NT2/D1 (cell line): ENCODE results near the gene CDC20.

ENCODE experiments used
- DNase-seq: peaks from one replicate; pipeline ENCODE4 v3.0.0-alpha.2; 2011; ENCODE audit warnings: low read depth, low spot score
- H3K27me3 ChIP-seq: 2 replicates; pipeline ENCODE4 v1.6.0; 2011; ENCODE audit warnings: mild to moderate bottlenecking; ENCODE audit not compliant: insufficient read length, insufficient read depth
- H3K36me3 ChIP-seq: 2 replicates; pipeline ENCODE4 v1.6.1; 2011; ENCODE audit warnings: mild to moderate bottlenecking, low read length, mixed read lengths; ENCODE audit not compliant: insufficient read depth, insufficient read length
- H3K4me1 ChIP-seq: 2 replicates; pipeline ENCODE4 v1.5.1; 2011; ENCODE audit not compliant: insufficient read depth, insufficient read length
- H3K4me3 ChIP-seq: 2 replicates; pipeline ENCODE4 v1.5.1; 2011; ENCODE audit warnings: low read depth; ENCODE audit not compliant: insufficient read length
- H3K9ac ChIP-seq: 2 replicates; pipeline ENCODE4 v1.6.0; 2011; ENCODE audit warnings: low read depth; ENCODE audit not compliant: insufficient read length
- H3K9me3 ChIP-seq: 2 replicates; pipeline ENCODE4 v1.5.1; 2011; ENCODE audit warnings: mild to moderate bottlenecking, low read length; ENCODE audit not compliant: insufficient read depth
- SUZ12 ChIP-seq: IDR thresholded peaks from 2 replicates; pipeline ENCODE4 v1.6.1; 2011; ENCODE audit not compliant: insufficient read length, insufficient read depth; ENCODE audit errors: extremely low read depth
- YY1 ChIP-seq: IDR thresholded peaks from 2 replicates; pipeline ENCODE4 v1.6.1; 2011; ENCODE audit not compliant: insufficient read length, insufficient read depth
- ZNF274 ChIP-seq: IDR thresholded peaks from 2 replicates; pipeline ENCODE4 v1.6.1; 2011; ENCODE audit warnings: mild to moderate bottlenecking, low read depth, low read length

Gene CDC20

GRCh38 chr1:43359696-43360095 lies 915 bp downstream of the CDC20 start:
- Histone ChIP-seq H3K4me1 (peaks cover 15% of the 10 kb centered on the region), H3K36me3 (peaks cover 69% of the 10 kb centered on the region), H3K9ac (peak overlapping the region; percentile 96), H3K27me3 (no peaks in the 10 kb centered on the region), H3K9me3 (no peaks in the 10 kb centered on the region), H3K4me3 (peak overlapping the region; percentile 96)
- TF ChIP-seq SUZ12 (no peak), ZNF274 (no peak), YY1 (no peak)
- no peak for DNase-seq

GRCh38 chr1:43360616-43361015 lies 1.8 kb downstream of the CDC20 start:
- peak overlapping the region; percentile 96 for H3K9ac ChIP-seq
- peaks cover 19% of the 10 kb centered on the region for H3K4me1 ChIP-seq
- no peak for DNase-seq
- H3K27me3 ChIP-seq, result no peaks in the 10 kb centered on the region
- peak overlapping the region; percentile 96 for H3K4me3 ChIP-seq
- TF ChIP-seq SUZ12 (no peak), ZNF274 (no peak), YY1 (no peak)
- no peaks in the 10 kb centered on the region for H3K9me3 ChIP-seq
- peaks cover 77% of the 10 kb centered on the region for H3K36me3 ChIP-seq

GRCh38 chr1:43363283-43363934 lies 4.6 kb downstream of the CDC20 start:
- DNase-seq, result no peak
- Histone ChIP-seq H3K27me3 (no peaks in the 10 kb centered on the region), H3K9me3 (no peaks in the 10 kb centered on the region), H3K36me3 (peaks cover 70% of the 10 kb centered on the region), H3K9ac (no peak overlapping the region), H3K4me1 (peaks cover 31% of the 10 kb centered on the region), H3K4me3 (no peak overlapping the region)
- TF ChIP-seq YY1, result no peak
- TF ChIP-seq ZNF274, result no peak
- TF ChIP-seq SUZ12, result no peak

- Histone ChIP-seq H3K36me3 (peaks cover 72% of the 10 kb centered on the region), H3K9me3 (no peaks in the 10 kb centered on the region), H3K27me3 (no peaks in the 10 kb centered on the region), H3K4me1 (peaks cover 31% of the 10 kb centered on the region), H3K9ac (no peak overlapping the region), H3K4me3 (no peak overlapping the region)
- no peak for DNase-seq
- no peak for TF ChIP-seq YY1
- TF ChIP-seq ZNF274, result no peak
- TF ChIP-seq SUZ12, result no peak
These were observed 5.2 kb downstream of the CDC20 start for GRCh38 chr1:43363935-43364525.

- peaks cover 21% of the 10 kb centered on the region for H3K4me1 ChIP-seq
- TF ChIP-seq YY1 (no peak), ZNF274 (no peak), SUZ12 (no peak)
- no peaks in the 10 kb centered on the region for H3K27me3 ChIP-seq
- H3K36me3 ChIP-seq, result peaks cover 64% of the 10 kb centered on the region
- no peak for DNase-seq
- H3K9ac ChIP-seq, result peak overlapping the region; percentile 96
- no peaks in the 10 kb centered on the region for H3K9me3 ChIP-seq
- H3K4me3 ChIP-seq, result peak overlapping the region; percentile 9
These were observed 6.9 kb downstream of the CDC20 start for GRCh38 chr1:43365678-43366077.

- H3K27me3 ChIP-seq, result no peaks in the 10 kb centered on the region
- no peak for DNase-seq
- peaks cover 16% of the 10 kb centered on the region for H3K4me1 ChIP-seq
- no peaks in the 10 kb centered on the region for H3K9me3 ChIP-seq
- TF ChIP-seq SUZ12 (no peak), YY1 (no peak), ZNF274 (no peak)
- peaks cover 61% of the 10 kb centered on the region for H3K36me3 ChIP-seq
- peak overlapping the region; percentile 96 for H3K9ac ChIP-seq
- peak overlapping the region; percentile 89 for H3K4me3 ChIP-seq
These were observed 7.4 kb downstream of the CDC20 start for GRCh38 chr1:43366179-43366578.

GRCh38 chr1:43366601-43367025 lies 7.8 kb downstream of the CDC20 start:
- H3K36me3 ChIP-seq, result peaks cover 57% of the 10 kb centered on the region
- no peaks in the 10 kb centered on the region for H3K27me3 ChIP-seq
- peak overlapping the region; percentile 89 for H3K4me3 ChIP-seq
- peak overlapping the region; percentile 96 for H3K9ac ChIP-seq
- peaks cover 15% of the 10 kb centered on the region for H3K4me1 ChIP-seq
- TF ChIP-seq ZNF274 (no peak), SUZ12 (no peak), YY1 (no peak)
- H3K9me3 ChIP-seq, result no peaks in the 10 kb centered on the region
- DNase-seq, result no peak
